Thyroid gland (tissue), 4 donors: Measurements from ENCODE around the gene WIPF3.

Experiments used
- CTCF ChIP-seq, 6 experiments: fragments of 200-600 bp in 3 of 6; fragments of 450-650 bp in 3 of 6; sonication (generic) in 3 of 6; IDR thresholded peaks; one replicate each; pipeline ENCODE4 v1.5.1; 2016 to 2019; ENCODE audit warnings: antibody characterized with exemption in 6 of 6, mild to moderate bottlenecking in 2 of 6, inconsistent platforms in 1 of 6, moderate library complexity in 1 of 6
- POLR2A ChIP-seq, 2 donors: fragments of 450-650 bp; IDR thresholded peaks; one replicate each; pipeline ENCODE4 v1.6.1; 2017; ENCODE audit warnings: antibody characterized with exemption in 2 of 2, mild to moderate bottlenecking in 2 of 2, moderate library complexity in 1 of 2

GRCh38 chr7:29924684-29925083 is 118.4 kb downstream of the WIPF3 start:
- TF ChIP-seq CTCF (IDR thresholded peaks at IDR 0.05) (no peak), POLR2A (IDR thresholded peaks at IDR 0.05) (no peak)
